ENCODE data around the gene ABHD4. TPM values are rescaled to one million over a fixed set of nuclear protein-coding genes. Genes with fewer than 3 reads are reported as not detected.
A peak's percentile ranks its signal among the peaks of the same experiment; 100 is the strongest.
"Not testable (repeated sequence)": the region's sequence is repeated elsewhere in the genome, so short reads cannot be mapped to it uniquely, and the experiment has no call there.

Gene ABHD4
- total RNA-seq, 6 experiments from 2014 or later: 12.7 to 38.1 (median 18.5) TPM

- H3K27ac ChIP-seq: no peak overlapping the region
- no peaks in the 10 kb centered on the region for H3K9me3 ChIP-seq
- no peaks in the 10 kb centered on the region for H3K4me1 ChIP-seq
- intact Hi-C loops (cut with DNase I): no loop called here
- TF ChIP-seq, protein P1, sequence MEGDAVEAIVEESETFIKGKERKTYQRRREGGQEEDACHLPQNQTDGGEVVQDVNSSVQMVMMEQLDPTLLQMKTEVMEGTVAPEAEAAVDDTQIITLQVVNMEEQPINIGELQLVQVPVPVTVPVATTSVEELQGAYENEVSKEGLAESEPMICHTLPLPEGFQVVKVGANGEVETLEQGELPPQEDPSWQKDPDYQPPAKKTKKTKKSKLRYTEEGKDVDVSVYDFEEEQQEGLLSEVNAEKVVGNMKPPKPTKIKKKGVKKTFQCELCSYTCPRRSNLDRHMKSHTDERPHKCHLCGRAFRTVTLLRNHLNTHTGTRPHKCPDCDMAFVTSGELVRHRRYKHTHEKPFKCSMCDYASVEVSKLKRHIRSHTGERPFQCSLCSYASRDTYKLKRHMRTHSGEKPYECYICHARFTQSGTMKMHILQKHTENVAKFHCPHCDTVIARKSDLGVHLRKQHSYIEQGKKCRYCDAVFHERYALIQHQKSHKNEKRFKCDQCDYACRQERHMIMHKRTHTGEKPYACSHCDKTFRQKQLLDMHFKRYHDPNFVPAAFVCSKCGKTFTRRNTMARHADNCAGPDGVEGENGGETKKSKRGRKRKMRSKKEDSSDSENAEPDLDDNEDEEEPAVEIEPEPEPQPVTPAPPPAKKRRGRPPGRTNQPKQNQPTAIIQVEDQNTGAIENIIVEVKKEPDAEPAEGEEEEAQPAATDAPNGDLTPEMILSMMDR (IDR thresholded peaks at IDR 0.05): no peak
- TF ChIP-seq POLR2A (IDR thresholded peaks at IDR 0.05): no peak
- whole genome bisulfite sequencing (ENCODE audit: insufficient coverage, low coverage, low lambda C conversion rate, missing lambda C conversion rate): 75% methylated on average over 2 of the region's 2 CpGs
- H3K4me3 ChIP-seq: no peak overlapping the region
- no peak for ATAC-seq
- H3K36me3 ChIP-seq: no peaks in the 10 kb centered on the region
- no peak for DNase-seq
- no peaks in the 10 kb centered on the region for H3K27me3 ChIP-seq
Measured at GRCh38 chr14:22630486-22630885, 32.4 kb downstream of the ABHD4 start.

- no peaks in the 10 kb centered on the region for H3K9me3 ChIP-seq
- no peaks in the 10 kb centered on the region for H3K4me1 ChIP-seq
- no peaks in the 10 kb centered on the region for H3K36me3 ChIP-seq
- no peak for ATAC-seq
- no peak for DNase-seq
- H3K27ac ChIP-seq: no peak overlapping the region
- intact Hi-C loops (cut with DNase I): no loop called here
- H3K4me3 ChIP-seq: no peak overlapping the region
- WGBS (ENCODE audit: insufficient coverage, low coverage, low lambda C conversion rate, missing lambda C conversion rate): 67% methylated on average over 4 of the region's 8 CpGs
- TF ChIP-seq, protein P1 (IDR thresholded peaks at IDR 0.05): no peak
- no peak for TF ChIP-seq POLR2A (IDR thresholded peaks at IDR 0.05)
- H3K27me3 ChIP-seq: no peaks in the 10 kb centered on the region
Measured at GRCh38 chr14:22634233-22634900, 36.3 kb downstream of the ABHD4 start.

- H3K9me3 ChIP-seq; DNase-seq; H3K4me1 ChIP-seq; H3K36me3 ChIP-seq; intact Hi-C loops (cut with DNase I); H3K27ac ChIP-seq; ATAC-seq; H3K4me3 ChIP-seq; H3K27me3 ChIP-seq: not testable (repeated sequence)
- WGBS (ENCODE audit: insufficient coverage, low coverage, low lambda C conversion rate, missing lambda C conversion rate): 50% methylated on average over 1 of the region's 1 CpG
Measured at GRCh38 chr14:22635980-22636379, 37.9 kb downstream of the ABHD4 start.

GRCh38 chr14:22640192-22640591 is 42.1 kb downstream of the ABHD4 start:
- H3K4me3 ChIP-seq: no peak overlapping the region
- no peak for TF ChIP-seq POLR2A (IDR thresholded peaks at IDR 0.05)
- TF ChIP-seq, protein P1 (IDR thresholded peaks at IDR 0.05): no peak
- H3K4me1 ChIP-seq: no peaks in the 10 kb centered on the region
- ATAC-seq (no peak), DNase-seq (no peak)
- H3K27me3 ChIP-seq: no peaks in the 10 kb centered on the region
- intact Hi-C loops (cut with DNase I): no loop called here
- no peaks in the 10 kb centered on the region for H3K36me3 ChIP-seq
- H3K9me3 ChIP-seq: no peaks in the 10 kb centered on the region
- no peak overlapping the region for H3K27ac ChIP-seq

DNA sequence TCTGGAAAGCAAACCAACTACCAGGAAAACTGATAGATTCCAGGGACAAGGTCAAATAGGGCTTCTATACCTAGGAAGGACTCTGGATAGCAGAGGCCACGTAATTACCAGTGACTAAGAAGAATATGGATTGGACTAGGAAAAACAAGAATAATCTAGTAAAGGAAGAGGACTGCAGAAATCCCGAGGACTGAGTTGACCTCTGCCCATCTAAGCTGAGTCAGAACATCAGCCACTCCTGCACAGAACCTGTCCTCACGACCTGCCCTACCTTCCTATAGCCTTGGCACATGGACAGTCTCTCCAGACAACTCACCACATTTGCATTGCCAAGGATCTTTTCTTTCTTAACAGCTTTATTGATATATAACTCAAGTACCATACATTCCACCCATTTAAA is 43.7 kb downstream of the ABHD4 start:
- peak in 1 of 4 donors; percentile 46 for ATAC-seq
- intact Hi-C loops (cut with DNase I): no loop called here
- DNase-seq: no peak

More for the DNA sequence above, 43.7 kb downstream of the ABHD4 start:
- Histone ChIP-seq H3K27ac (no peak overlapping the region), H3K9me3 (no peaks in the 10 kb centered on the region), H3K4me1 (no peaks in the 10 kb centered on the region), H3K36me3 (no peaks in the 10 kb centered on the region), H3K27me3 (no peaks in the 10 kb centered on the region), H3K4me3 (no peak overlapping the region)
- 41% methylated on average over 3 of the region's 3 CpGs for WGBS (ENCODE audit: insufficient coverage, low coverage, low lambda C conversion rate, missing lambda C conversion rate)
- TF ChIP-seq, protein P1 (IDR thresholded peaks at IDR 0.05): no peak
- no peak for TF ChIP-seq POLR2A (IDR thresholded peaks at IDR 0.05)
